DOHH2 (cell line): Measurements from ENCODE around the gene WSCD2.

ENCODE experiments used
- EZH2phosphoT487 ChIP-seq: fragments of 200-600 bp; sonication (generic); IDR thresholded peaks from 2 replicates; pipeline ENCODE4 v1.6.1; 2017; ENCODE audit warnings: borderline replicate concordance, mild to moderate bottlenecking, antibody characterized with exemption, low read length, moderate library complexity, mixed read lengths
- TF ChIP-seq, protein P1 (sequence below): fragments of 200-600 bp; sonication (generic); IDR thresholded peaks from one replicate; pipeline ENCODE4 v1.5.1; 2014; ENCODE audit warnings: antibody characterized with exemption, mild to moderate bottlenecking, low read depth, low read length; ENCODE audit not compliant: poor library complexity, severe bottlenecking

DNA sequence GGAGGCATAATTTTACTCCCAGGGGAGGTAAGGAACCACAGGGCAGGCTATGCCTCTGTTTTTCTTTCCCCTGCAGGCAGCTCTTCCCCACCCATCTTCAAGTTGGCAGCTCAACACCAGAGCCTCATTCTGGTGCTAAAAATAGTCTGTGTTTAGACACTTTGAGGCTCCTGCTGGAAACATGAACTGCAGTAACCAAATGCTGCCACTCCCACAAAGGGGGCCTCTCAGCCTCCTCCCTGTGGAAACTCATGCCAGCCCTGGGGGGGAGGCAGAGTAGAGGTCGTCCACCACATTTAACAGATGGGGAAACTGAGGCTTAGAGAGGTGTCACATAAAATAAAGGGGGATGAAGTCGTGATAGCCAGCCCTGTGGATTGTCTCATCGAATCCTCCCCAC lies 61.4 kb downstream of the WSCD2 start:
- TF ChIP-seq, protein P1, sequence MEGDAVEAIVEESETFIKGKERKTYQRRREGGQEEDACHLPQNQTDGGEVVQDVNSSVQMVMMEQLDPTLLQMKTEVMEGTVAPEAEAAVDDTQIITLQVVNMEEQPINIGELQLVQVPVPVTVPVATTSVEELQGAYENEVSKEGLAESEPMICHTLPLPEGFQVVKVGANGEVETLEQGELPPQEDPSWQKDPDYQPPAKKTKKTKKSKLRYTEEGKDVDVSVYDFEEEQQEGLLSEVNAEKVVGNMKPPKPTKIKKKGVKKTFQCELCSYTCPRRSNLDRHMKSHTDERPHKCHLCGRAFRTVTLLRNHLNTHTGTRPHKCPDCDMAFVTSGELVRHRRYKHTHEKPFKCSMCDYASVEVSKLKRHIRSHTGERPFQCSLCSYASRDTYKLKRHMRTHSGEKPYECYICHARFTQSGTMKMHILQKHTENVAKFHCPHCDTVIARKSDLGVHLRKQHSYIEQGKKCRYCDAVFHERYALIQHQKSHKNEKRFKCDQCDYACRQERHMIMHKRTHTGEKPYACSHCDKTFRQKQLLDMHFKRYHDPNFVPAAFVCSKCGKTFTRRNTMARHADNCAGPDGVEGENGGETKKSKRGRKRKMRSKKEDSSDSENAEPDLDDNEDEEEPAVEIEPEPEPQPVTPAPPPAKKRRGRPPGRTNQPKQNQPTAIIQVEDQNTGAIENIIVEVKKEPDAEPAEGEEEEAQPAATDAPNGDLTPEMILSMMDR, result no peak
- no peak for TF ChIP-seq EZH2phosphoT487
